K562 treated with DMSO at 1 percent for 12 hours (cell line): ENCODE measurements around the gene FAM170B. TPM values are rescaled to one million over a fixed set of nuclear protein-coding genes. Genes with fewer than 3 reads are reported as not detected.

Experiments used
- total RNA-seq: library from RNA; unstranded; fragments of 300-600 nt; gene quantifications from 2 replicates; pipeline ENCODE4 v1.2.3, GENCODE V29; 2022; ENCODE audit not compliant: insufficient read depth

Gene FAM170B
- total RNA-seq: 0.85 TPM in 1 of 2 replicates, not detected in the other

DNA sequence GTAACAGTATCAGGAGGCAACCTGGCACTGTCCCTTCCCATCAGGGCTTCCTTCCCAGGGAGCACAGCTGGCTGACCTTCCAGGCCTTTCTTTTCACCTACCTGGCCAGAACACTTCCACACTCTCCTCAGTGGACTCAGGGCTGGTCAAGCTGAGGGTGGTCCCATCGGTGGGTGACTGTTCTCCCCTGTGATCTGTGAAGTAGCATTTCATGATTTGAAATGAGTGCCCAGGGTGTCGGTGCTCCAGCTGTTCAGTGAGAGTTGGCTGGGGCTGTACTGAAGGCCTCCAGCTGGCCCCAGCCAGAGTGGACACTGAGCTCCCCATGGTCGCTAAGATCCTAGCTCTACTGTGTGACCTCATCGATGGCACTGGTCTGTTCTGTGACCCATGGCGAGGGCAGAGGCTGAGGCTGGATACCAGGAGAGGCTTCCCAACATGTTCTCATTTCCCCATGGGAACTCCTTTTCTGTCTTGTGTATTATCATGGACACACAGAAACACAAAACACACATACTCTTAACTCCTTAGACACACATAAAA, at the start of gene FAM170B:
TSS of gene FAM170B (minus strand) at position 316 of the 543 bp plus-strand sequence. CDS start at position 213, 103 bp downstream.

DNA sequence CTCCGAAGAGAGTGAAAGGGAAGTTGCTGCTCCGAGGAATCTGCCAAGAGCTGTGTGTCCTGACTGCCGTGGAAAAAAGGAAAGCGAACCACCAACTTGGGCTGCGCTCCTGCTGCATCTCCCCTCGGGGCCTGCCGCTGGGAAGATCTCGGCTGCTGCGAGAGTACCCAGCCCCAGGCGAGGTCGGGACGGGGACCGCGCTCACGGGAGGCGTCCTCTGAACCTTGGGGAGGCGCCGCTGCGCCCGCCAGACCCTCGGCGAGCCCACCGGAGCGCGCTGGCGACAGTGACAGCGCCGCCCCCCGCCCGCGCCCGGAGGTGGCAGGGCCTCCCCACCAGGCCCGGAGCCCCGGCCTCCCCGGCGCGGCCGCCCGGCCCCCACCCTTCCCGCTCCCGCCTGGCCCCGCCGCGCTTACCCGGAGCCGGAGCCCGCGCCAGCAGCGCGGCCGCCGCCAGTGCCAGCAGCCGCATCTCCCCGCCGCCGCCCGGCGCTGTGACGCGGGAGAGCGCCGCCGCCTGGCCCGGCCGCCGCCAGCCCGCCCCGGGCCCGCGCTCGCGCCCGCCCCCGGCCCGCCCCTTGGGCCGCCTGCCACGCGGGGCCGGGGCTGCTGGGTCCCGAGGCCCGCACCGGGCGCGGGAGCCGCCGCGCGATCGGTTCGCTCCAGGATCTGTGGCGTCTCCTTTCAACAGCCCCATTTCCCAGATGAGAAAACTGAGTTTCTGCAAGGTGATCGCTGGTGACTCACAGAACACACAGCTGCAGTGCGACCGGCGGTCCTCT, 18.6 kb downstream of the FAM170B start, which contains the start of gene VSTM4:
TSS of gene VSTM4 (minus strand) at position 508 of the 781 bp plus-strand sequence. CDS start at position 471, 37 bp downstream.

Other genes starting within 250 kb of the FAM170B start
- gene LRRC18, start 194.2 kb downstream of the FAM170B start, total RNA-seq: not detected in 2 replicates
- gene VSTM4, start 18.5 kb downstream of the FAM170B start, total RNA-seq: 1.6 and 7.9 TPM in 2 replicates
- 102 and 156 TPM in 2 replicates for gene TMEM273, start 54.4 kb upstream of the FAM170B start, total RNA-seq
- 0.14 and 1.3 TPM in 2 replicates for gene C10orf71, start 165.1 kb upstream of the FAM170B start, total RNA-seq